OCI-LY3 (cell line): ENCODE measurements around the gene SLC50A1.

Experiments
- H2AFZ ChIP-seq: fragments of 200-600, 300-600 bp; shearing (Covaris generic); 2 replicates; pipeline ENCODE4 v1.6.0; 2014; ENCODE audit warnings: antibody characterized with exemption, low read depth, low read length
- H3K27ac ChIP-seq: fragments of 200-600, 300-600 bp; sonication (generic); 2 replicates; pipeline ENCODE4 v1.5.1; 2014; ENCODE audit warnings: mild to moderate bottlenecking, low read length, moderate library complexity, mixed read lengths
- H3K27me3 ChIP-seq: fragments of 200-600, 300-600 bp; sonication (generic); 2 replicates; pipeline ENCODE4 v1.6.1; 2014; ENCODE audit warnings: low read depth, low read length, mixed read lengths
- H3K36me3 ChIP-seq: fragments of 200-600, 300-600 bp; sonication (generic); replicated peaks from 2 replicates; pipeline ENCODE3; 2014; ENCODE audit warnings: low read depth, low read length, mixed read lengths
- H3K4me1 ChIP-seq: fragments of 300-600, 200-600 bp; sonication (generic); 2 replicates; pipeline ENCODE4 v1.6.1; 2014; ENCODE audit warnings: low read length, mixed read lengths
- H3K4me2 ChIP-seq: fragments of 200-600, 300-600 bp; sonication (generic); 2 replicates; pipeline ENCODE4 v1.6.1; 2014; ENCODE audit warnings: low read length, mixed read lengths
- H3K4me3 ChIP-seq: fragments of 300-600, 200-600 bp; sonication (generic); 2 replicates; pipeline ENCODE4 v1.5.1; 2014; ENCODE audit warnings: antibody characterized with exemption, mild to moderate bottlenecking, low read length, moderate library complexity
- H3K79me2 ChIP-seq: fragments of 300-600, 200-600 bp; shearing (Covaris generic); 2 replicates; pipeline ENCODE4 v1.6.1; 2014; ENCODE audit warnings: mild to moderate bottlenecking, low read length, mixed read lengths
- H3K9ac ChIP-seq: fragments of 300-600, 200-600 bp; shearing (Covaris generic); 2 replicates; pipeline ENCODE4 v1.6.0; 2014; ENCODE audit warnings: mild to moderate bottlenecking, low read length, moderate library complexity
- H3K9me3 ChIP-seq: fragments of 200-600, 300-600 bp; shearing (Covaris generic); 2 replicates; pipeline ENCODE4 v1.6.1; 2014; ENCODE audit warnings: low read length, mixed read lengths; ENCODE audit not compliant: insufficient read depth
- H4K20me1 ChIP-seq: fragments of 200-600, 300-600 bp; sonication (generic); 2 replicates; pipeline ENCODE4 v1.6.1; 2016; ENCODE audit warnings: low read length, mixed read lengths; ENCODE audit not compliant: insufficient read depth
- EZH2phosphoT487 ChIP-seq: fragments of 200-600 bp; shearing (Covaris generic); IDR thresholded peaks from 2 replicates; pipeline ENCODE4 v1.6.1; 2018; ENCODE audit warnings: antibody characterized with exemption, mixed run types, low read depth
- TF ChIP-seq, protein P1 (sequence below): fragments of 200-600, 300-600 bp; sonication (generic); IDR thresholded peaks from 2 replicates; pipeline ENCODE4 v1.5.1; 2014; ENCODE audit warnings: antibody characterized with exemption, low read length, low read depth

SLC50A1 gene

DNA sequence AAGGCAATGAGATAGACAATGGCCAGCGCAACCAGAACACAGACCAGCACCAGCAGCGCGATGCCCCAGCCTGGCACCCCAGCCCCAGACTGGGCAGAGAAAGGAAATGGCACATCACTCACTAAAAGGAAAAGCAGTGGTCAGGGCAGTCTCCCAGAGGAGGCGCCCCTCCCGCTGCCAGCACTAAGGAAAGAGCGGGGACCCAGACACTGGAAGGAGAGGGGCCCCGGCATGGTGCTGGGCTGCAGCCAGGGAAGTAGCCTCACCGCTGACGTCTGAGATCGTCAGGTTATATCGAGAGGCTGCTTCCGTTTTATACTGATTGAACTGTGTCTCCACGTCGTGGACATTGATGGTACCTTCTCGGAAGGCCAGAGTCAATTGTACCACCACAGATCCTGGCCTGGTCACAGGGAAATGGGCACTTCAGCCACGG, 51.8 kb downstream of the SLC50A1 start:
- peaks cover 22% of the 10 kb centered on the region for H3K4me1 ChIP-seq
- H3K36me3 ChIP-seq: peaks cover 2% of the 10 kb centered on the region
- no peaks in the 10 kb centered on the region for H3K9me3 ChIP-seq
- no peak overlapping the region for H3K4me2 ChIP-seq
- H3K4me3 ChIP-seq: no peak overlapping the region
- no peaks in the 10 kb centered on the region for H4K20me1 ChIP-seq
- H3K9ac ChIP-seq: no peak overlapping the region
- no peaks in the 10 kb centered on the region for H3K27me3 ChIP-seq
- no peak overlapping the region for H3K27ac ChIP-seq
- TF ChIP-seq, protein P1, sequence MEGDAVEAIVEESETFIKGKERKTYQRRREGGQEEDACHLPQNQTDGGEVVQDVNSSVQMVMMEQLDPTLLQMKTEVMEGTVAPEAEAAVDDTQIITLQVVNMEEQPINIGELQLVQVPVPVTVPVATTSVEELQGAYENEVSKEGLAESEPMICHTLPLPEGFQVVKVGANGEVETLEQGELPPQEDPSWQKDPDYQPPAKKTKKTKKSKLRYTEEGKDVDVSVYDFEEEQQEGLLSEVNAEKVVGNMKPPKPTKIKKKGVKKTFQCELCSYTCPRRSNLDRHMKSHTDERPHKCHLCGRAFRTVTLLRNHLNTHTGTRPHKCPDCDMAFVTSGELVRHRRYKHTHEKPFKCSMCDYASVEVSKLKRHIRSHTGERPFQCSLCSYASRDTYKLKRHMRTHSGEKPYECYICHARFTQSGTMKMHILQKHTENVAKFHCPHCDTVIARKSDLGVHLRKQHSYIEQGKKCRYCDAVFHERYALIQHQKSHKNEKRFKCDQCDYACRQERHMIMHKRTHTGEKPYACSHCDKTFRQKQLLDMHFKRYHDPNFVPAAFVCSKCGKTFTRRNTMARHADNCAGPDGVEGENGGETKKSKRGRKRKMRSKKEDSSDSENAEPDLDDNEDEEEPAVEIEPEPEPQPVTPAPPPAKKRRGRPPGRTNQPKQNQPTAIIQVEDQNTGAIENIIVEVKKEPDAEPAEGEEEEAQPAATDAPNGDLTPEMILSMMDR: no peak
- TF ChIP-seq EZH2phosphoT487: no peak
- H2AFZ ChIP-seq: no peak overlapping the region
- no peaks in the 10 kb centered on the region for H3K79me2 ChIP-seq

GRCh38 chr1:155188268-155188667, 52.6 kb downstream of the SLC50A1 start:
- TF ChIP-seq, protein P1: no peak
- no peak for TF ChIP-seq EZH2phosphoT487
- Histone ChIP-seq H3K79me2 (no peaks in the 10 kb centered on the region), H3K4me2 (no peak overlapping the region), H4K20me1 (no peaks in the 10 kb centered on the region), H3K9ac (no peak overlapping the region), H3K27ac (no peak overlapping the region), H3K4me3 (no peak overlapping the region), H3K36me3 (peaks cover 2% of the 10 kb centered on the region), H3K4me1 (peaks cover 29% of the 10 kb centered on the region), H3K9me3 (no peaks in the 10 kb centered on the region), H3K27me3 (no peaks in the 10 kb centered on the region), H2AFZ (no peak overlapping the region)
